ENCODE measurements around the gene TMUB1.

The TMUB1 gene, protein sequence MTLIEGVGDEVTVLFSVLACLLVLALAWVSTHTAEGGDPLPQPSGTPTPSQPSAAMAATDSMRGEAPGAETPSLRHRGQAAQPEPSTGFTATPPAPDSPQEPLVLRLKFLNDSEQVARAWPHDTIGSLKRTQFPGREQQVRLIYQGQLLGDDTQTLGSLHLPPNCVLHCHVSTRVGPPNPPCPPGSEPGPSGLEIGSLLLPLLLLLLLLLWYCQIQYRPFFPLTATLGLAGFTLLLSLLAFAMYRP

DNA sequence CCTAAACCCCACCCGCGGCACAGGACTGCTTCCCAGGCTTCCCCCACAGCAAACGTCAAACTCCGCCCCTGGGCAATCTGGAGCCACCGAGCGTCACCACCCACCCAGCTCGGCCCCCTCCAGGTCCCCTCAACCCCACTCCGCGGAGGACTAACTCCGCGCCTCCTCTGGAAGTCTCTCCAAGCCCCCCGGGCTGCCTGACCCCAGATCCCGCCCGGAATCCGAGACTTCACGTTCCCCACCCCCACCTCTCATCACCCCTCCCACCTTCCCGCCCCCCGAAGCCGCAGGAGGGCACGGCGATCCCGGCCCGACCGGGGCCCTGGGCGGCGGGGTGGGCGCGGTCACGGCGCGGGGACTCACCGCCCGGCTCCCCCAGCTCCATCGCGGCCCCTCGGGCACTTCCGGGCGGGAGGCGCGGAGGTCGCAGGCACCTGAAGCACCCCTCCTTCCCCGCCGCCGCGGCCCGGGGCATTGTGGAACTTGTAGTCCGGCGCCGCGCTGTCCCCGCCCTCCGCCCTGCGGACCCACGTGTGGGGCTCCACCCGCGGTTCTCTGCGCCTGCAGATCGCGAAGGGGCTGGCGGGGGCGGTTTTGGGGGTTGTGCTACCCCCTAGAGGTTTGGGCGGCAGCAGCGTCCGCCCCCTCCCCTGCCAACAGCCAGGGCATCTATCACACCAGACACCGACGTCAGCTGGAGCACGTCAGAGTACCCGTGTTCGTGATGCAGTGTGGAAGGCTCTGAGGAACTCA lies at the start of gene TMUB1:
Gene TMUB1 (minus strand): TSS at position 423 of the 753 bp plus-strand sequence. CDS start 930 bp downstream, outside the sequence.
- Histone ChIP-seq H2AFZ (ENCODE audit: low read depth) (peak within 1 kb of the TSS; percentile 84), H3K36me3 (ENCODE audit: insufficient read depth) (no peaks in the 10 kb centered on the region), H4K20me1 (ENCODE audit: insufficient read depth) (no peaks in the 10 kb centered on the region), H3K79me2 (ENCODE audit: insufficient read depth, low read depth) (peaks cover 42% of the 10 kb centered on the region), H3K27me3 (ENCODE audit: insufficient read depth, low read depth) (no peaks in the 10 kb centered on the region), H3K4me1 (ENCODE audit: low read depth, poor library complexity, severe bottlenecking) (peaks cover 48% of the 10 kb centered on the region), H3K27ac (peak within 1 kb of the TSS; percentile 11), H3K4me2 (peak within 1 kb of the TSS; percentile 62), H3K4me3 (IDR thresholded peaks at IDR 0.05; ENCODE audit: insufficient read depth, low read depth, low read length) (no peak within 1 kb of the TSS), H3K9ac (peak within 1 kb of the TSS; percentile 61; the same call in 1 of the 2 replicates)
- TF ChIP-seq, protein P1, sequence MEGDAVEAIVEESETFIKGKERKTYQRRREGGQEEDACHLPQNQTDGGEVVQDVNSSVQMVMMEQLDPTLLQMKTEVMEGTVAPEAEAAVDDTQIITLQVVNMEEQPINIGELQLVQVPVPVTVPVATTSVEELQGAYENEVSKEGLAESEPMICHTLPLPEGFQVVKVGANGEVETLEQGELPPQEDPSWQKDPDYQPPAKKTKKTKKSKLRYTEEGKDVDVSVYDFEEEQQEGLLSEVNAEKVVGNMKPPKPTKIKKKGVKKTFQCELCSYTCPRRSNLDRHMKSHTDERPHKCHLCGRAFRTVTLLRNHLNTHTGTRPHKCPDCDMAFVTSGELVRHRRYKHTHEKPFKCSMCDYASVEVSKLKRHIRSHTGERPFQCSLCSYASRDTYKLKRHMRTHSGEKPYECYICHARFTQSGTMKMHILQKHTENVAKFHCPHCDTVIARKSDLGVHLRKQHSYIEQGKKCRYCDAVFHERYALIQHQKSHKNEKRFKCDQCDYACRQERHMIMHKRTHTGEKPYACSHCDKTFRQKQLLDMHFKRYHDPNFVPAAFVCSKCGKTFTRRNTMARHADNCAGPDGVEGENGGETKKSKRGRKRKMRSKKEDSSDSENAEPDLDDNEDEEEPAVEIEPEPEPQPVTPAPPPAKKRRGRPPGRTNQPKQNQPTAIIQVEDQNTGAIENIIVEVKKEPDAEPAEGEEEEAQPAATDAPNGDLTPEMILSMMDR (conservative IDR thresholded peaks at IDR 0.05; ENCODE audit: low read depth, low read length): no peak

DNA sequence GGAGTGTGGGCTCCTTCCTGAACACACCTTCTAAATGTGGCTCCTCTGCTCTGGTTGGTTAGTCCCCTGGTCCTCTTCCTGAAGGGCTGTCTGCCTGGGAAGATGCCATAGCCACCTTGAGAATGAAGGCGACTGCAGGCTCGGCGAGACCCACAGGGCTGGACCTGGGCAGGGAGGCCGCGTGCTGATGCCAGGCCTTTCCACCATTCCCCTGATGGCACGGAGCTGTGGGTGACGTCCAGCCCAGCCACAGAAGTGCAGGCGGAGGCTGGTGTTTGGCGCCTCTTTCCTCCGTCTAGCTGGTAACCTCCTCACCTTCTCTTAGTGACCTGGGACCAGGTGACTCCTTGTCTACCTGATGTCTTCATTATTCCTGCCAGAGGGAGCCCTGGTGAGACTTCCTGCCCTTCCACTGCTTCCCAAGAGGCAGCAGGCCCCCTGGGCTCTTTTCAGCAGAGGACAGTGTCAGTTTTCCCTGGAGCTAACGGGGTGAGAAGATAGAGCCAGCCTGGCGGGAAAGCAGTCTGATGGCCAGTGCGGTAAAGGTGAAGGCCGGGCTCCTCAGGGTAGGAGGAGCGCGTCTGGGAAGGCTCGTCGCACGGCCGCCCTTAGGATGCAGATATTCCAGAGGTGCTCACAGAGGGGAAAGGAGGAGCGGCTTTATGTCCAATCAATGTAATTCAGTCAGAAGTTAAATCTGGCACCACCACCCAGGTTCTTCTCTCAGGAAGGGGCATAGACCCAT lies 49.3 kb upstream of the TMUB1 start:
- TF ChIP-seq, protein P1 (conservative IDR thresholded peaks at IDR 0.05; ENCODE audit: low read depth, low read length): no peak
- H3K27me3 ChIP-seq (ENCODE audit: insufficient read depth, low read depth): no peaks in the 10 kb centered on the region
- no peaks in the 10 kb centered on the region for H4K20me1 ChIP-seq (ENCODE audit: insufficient read depth)
- H3K4me1 ChIP-seq (ENCODE audit: low read depth, poor library complexity, severe bottlenecking): peaks cover 14% of the 10 kb centered on the region
- H3K36me3 ChIP-seq (ENCODE audit: insufficient read depth): no peaks in the 10 kb centered on the region; the same call in 1 of the 2 replicates
- no peak overlapping the region for H3K27ac ChIP-seq
- no peak overlapping the region for H3K9ac ChIP-seq
- no peaks in the 10 kb centered on the region for H3K79me2 ChIP-seq (ENCODE audit: insufficient read depth, low read depth)
- H3K4me2 ChIP-seq: no peak overlapping the region
- H2AFZ ChIP-seq (ENCODE audit: low read depth): no peak overlapping the region
- H3K4me3 ChIP-seq (IDR thresholded peaks at IDR 0.05; ENCODE audit: insufficient read depth, low read depth, low read length): no peak overlapping the region

DNA sequence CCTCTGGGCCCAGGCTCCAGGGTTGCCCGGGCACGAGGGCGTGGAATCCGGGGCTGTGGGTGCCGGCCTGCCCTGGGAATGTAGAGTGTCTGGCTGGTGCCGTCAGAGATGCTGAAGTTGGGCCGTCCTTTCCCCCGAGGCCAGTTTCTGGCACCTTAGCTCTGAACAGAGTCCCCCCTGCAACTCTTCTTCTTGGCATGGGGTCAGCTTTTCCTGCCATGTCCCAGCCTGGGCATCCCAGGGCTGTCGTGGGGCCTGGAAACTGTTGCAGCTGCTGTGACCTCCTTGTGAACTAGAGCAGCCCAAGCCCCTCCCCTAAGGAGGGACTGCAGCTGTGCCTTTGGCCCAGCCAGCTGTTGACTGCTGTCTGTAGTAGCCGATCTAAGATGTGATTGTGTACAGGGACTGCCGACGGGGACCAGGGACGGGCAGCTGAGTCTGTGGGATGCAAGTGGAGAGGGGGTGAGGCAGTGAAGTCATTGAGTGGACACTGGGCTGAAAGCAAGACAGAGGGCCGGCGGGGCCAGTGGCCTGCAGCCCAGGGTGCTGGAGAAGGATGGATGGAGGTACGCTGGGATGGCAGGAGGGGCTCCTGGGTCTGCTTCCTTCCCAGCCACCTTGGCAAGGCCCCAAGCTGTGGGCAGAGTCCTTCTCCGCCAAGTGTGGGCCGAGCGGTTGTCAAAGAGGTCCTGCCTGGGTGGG lies 48.5 kb upstream of the TMUB1 start:
- no peak overlapping the region for H2AFZ ChIP-seq (ENCODE audit: low read depth)
- H3K27ac ChIP-seq: no peak overlapping the region
- H4K20me1 ChIP-seq (ENCODE audit: insufficient read depth): no peaks in the 10 kb centered on the region
- H3K4me1 ChIP-seq (ENCODE audit: low read depth, poor library complexity, severe bottlenecking): peaks cover 14% of the 10 kb centered on the region
- no peak overlapping the region for H3K4me2 ChIP-seq
- H3K9ac ChIP-seq: no peak overlapping the region
- H3K4me3 ChIP-seq (IDR thresholded peaks at IDR 0.05; ENCODE audit: insufficient read depth, low read depth, low read length): no peak overlapping the region
- no peaks in the 10 kb centered on the region; the same call in 1 of the 2 replicates for H3K36me3 ChIP-seq (ENCODE audit: insufficient read depth)
- no peaks in the 10 kb centered on the region for H3K27me3 ChIP-seq (ENCODE audit: insufficient read depth, low read depth)
- H3K79me2 ChIP-seq (ENCODE audit: insufficient read depth, low read depth): no peaks in the 10 kb centered on the region
- TF ChIP-seq, protein P1 (conservative IDR thresholded peaks at IDR 0.05; ENCODE audit: low read depth, low read length): no peak

DNA sequence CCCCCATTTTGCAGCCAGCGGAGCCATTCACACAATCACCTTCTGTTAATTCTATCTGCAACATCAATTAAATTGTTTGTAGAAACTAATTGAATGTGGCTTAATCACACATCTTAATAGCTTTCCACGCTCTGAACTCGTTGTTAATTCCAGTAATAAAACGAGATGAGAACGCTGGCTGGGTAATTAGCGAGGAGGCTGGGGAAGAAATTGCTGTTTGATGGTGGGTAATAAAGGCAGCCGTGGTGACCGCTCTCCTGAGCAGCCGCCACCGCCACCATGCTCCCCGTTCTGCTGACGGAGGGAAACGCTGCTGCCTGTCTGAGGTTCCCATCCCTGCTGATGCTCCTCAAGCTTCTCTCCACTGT lies 47.9 kb upstream of the TMUB1 start:
- Histone ChIP-seq H3K4me3 (IDR thresholded peaks at IDR 0.05; ENCODE audit: insufficient read depth, low read depth, low read length) (no peak overlapping the region), H3K4me2 (no peak overlapping the region), H3K27me3 (ENCODE audit: insufficient read depth, low read depth) (no peaks in the 10 kb centered on the region), H3K9ac (no peak overlapping the region), H3K4me1 (ENCODE audit: low read depth, poor library complexity, severe bottlenecking) (peaks cover 14% of the 10 kb centered on the region), H2AFZ (ENCODE audit: low read depth) (no peak overlapping the region), H4K20me1 (ENCODE audit: insufficient read depth) (no peaks in the 10 kb centered on the region), H3K36me3 (ENCODE audit: insufficient read depth) (no peaks in the 10 kb centered on the region; the same call in 1 of the 2 replicates), H3K27ac (no peak overlapping the region), H3K79me2 (ENCODE audit: insufficient read depth, low read depth) (no peaks in the 10 kb centered on the region)
- TF ChIP-seq, protein P1 (conservative IDR thresholded peaks at IDR 0.05; ENCODE audit: low read depth, low read length): no peak

All from KMS-11 (cell line).